ENCODE data around the gene HCAR3. TPM values are rescaled to one million over a fixed set of nuclear protein-coding genes. Genes with fewer than 3 reads are reported as not detected.

The HCAR3 gene
- polyA plus RNA-seq, 1 of the 3 experiments (the other 2 are of a cell fraction), result not detected

- WGBS (ENCODE audit: low lambda C conversion rate), result 98% methylated on average over 3 of the region's 3 CpGs
- Histone ChIP-seq H3K27me3 (ENCODE audit: insufficient read depth) (no peaks in the 10 kb centered on the region), H3K9me3 (no peaks in the 10 kb centered on the region), H3F3A (replicated peaks; ENCODE audit: insufficient read depth) (no peaks in the 10 kb centered on the region), H3K9me2 (no peaks in the 10 kb centered on the region), H4K20me1 (ENCODE audit: insufficient read depth) (no peaks in the 10 kb centered on the region), H2AFZ (ENCODE audit: low read depth) (no peak overlapping the region), H3K4me3 (ENCODE audit: low read depth in 2 of 2, low read length in 1 of 2) (no peak overlapping the region), H3K79me2 (ENCODE audit: insufficient read depth) (no peaks in the 10 kb centered on the region), H3K4me2 (no peak overlapping the region), H3K9ac (no peak overlapping the region), H3K27ac (ENCODE audit: low read depth in 2 of 2, low read length in 1 of 2) (no peak overlapping the region), H3K4me1 (ENCODE audit: control insufficient read depth in 1 of 2, insufficient read depth in 2 of 2, low read depth in 1 of 2, low read length in 1 of 2) (no peaks in the 10 kb centered on the region), H3K36me3 (replicated peaks in 1 of 2; ENCODE audit: control insufficient read depth in 1 of 2, insufficient read depth in 2 of 2, low read length in 1 of 2) (no peaks in the 10 kb centered on the region)
- TF ChIP-seq MXI1 (IDR thresholded peaks at IDR 0.05; ENCODE audit: low read depth, low read length) (no peak), ELF1 (IDR thresholded peaks at IDR 0.05) (no peak), FOSL2 (IDR thresholded peaks at IDR 0.05; ENCODE audit: borderline replicate concordance, low read depth) (no peak), ZBTB33 (IDR thresholded peaks at IDR 0.05; ENCODE audit: borderline replicate concordance, low read depth) (no peak), JUND (IDR thresholded peaks at IDR 0.05) (no peak), YY1 (IDR thresholded peaks at IDR 0.05; ENCODE audit: low read depth) (no peak), RFX5 (IDR thresholded peaks at IDR 0.05; ENCODE audit: low read length) (no peak), TCF12 (IDR thresholded peaks at IDR 0.05) (no peak), SIN3A (IDR thresholded peaks at IDR 0.05; ENCODE audit: borderline replicate concordance, low read depth, low read length) (no peak), NFIC (IDR thresholded peaks at IDR 0.05; ENCODE audit: borderline replicate concordance) (no peak), EP300 (IDR thresholded peaks at IDR 0.05; ENCODE audit: borderline replicate concordance in 1 of 2, low read depth in 1 of 2, low read length in 1 of 2) (no peak), RAD21 (IDR thresholded peaks at IDR 0.05; ENCODE audit: low read length) (no peak), RXRA (IDR thresholded peaks at IDR 0.05; ENCODE audit: borderline replicate concordance, low read depth) (no peak)
- TF ChIP-seq, protein P1, sequence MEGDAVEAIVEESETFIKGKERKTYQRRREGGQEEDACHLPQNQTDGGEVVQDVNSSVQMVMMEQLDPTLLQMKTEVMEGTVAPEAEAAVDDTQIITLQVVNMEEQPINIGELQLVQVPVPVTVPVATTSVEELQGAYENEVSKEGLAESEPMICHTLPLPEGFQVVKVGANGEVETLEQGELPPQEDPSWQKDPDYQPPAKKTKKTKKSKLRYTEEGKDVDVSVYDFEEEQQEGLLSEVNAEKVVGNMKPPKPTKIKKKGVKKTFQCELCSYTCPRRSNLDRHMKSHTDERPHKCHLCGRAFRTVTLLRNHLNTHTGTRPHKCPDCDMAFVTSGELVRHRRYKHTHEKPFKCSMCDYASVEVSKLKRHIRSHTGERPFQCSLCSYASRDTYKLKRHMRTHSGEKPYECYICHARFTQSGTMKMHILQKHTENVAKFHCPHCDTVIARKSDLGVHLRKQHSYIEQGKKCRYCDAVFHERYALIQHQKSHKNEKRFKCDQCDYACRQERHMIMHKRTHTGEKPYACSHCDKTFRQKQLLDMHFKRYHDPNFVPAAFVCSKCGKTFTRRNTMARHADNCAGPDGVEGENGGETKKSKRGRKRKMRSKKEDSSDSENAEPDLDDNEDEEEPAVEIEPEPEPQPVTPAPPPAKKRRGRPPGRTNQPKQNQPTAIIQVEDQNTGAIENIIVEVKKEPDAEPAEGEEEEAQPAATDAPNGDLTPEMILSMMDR (IDR thresholded peaks at IDR 0.05), result no peak
- TF ChIP-seq, protein P2, sequence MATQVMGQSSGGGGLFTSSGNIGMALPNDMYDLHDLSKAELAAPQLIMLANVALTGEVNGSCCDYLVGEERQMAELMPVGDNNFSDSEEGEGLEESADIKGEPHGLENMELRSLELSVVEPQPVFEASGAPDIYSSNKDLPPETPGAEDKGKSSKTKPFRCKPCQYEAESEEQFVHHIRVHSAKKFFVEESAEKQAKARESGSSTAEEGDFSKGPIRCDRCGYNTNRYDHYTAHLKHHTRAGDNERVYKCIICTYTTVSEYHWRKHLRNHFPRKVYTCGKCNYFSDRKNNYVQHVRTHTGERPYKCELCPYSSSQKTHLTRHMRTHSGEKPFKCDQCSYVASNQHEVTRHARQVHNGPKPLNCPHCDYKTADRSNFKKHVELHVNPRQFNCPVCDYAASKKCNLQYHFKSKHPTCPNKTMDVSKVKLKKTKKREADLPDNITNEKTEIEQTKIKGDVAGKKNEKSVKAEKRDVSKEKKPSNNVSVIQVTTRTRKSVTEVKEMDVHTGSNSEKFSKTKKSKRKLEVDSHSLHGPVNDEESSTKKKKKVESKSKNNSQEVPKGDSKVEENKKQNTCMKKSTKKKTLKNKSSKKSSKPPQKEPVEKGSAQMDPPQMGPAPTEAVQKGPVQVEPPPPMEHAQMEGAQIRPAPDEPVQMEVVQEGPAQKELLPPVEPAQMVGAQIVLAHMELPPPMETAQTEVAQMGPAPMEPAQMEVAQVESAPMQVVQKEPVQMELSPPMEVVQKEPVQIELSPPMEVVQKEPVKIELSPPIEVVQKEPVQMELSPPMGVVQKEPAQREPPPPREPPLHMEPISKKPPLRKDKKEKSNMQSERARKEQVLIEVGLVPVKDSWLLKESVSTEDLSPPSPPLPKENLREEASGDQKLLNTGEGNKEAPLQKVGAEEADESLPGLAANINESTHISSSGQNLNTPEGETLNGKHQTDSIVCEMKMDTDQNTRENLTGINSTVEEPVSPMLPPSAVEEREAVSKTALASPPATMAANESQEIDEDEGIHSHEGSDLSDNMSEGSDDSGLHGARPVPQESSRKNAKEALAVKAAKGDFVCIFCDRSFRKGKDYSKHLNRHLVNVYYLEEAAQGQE (IDR thresholded peaks at IDR 0.05; ENCODE audit: low read depth, low read length), result no peak
- no peak for DNase-seq
- ChIA-PET CTCF (no interaction called here), POLR2A (no interaction called here)
Observed at GRCh38 chr12:122688291-122688690, 28.3 kb downstream of the HCAR3 start.
